HG02798 (cell line): ENCODE results near the gene ATRN.

ENCODE experiments used
- ATAC-seq: cut with Tn5 transposase; IDR thresholded peaks from one replicate; pipeline ENCODE4 v1.9.1; 2021; ENCODE audit warnings: mild to moderate bottlenecking; ENCODE audit not compliant: unreplicated experiment, poor library complexity

ATRN gene

GRCh38 chr20:3689978-3690377 lies 219.2 kb downstream of the ATRN start:
- ATAC-seq = no peak

GRCh38 chr20:3690413-3690812 lies 219.6 kb downstream of the ATRN start:
- ATAC-seq = no peak

GRCh38 chr20:3691306-3691705 lies 220.5 kb downstream of the ATRN start:
- no peak for ATAC-seq

- no peak for ATAC-seq
Observed at GRCh38 chr20:3691897-3692296, 221.1 kb downstream of the ATRN start.

GRCh38 chr20:3692706-3693294 lies 222.0 kb downstream of the ATRN start:
- ATAC-seq = no peak

- ATAC-seq = no peak
Observed at GRCh38 chr20:3693376-3693775, 222.6 kb downstream of the ATRN start.

- ATAC-seq = no peak
Observed at GRCh38 chr20:3694864-3695263, 224.0 kb downstream of the ATRN start.

- no peak for ATAC-seq
Observed at GRCh38 chr20:3696200-3696599, 225.4 kb downstream of the ATRN start.

- ATAC-seq = no peak
Observed at GRCh38 chr20:3696745-3697587, 226.1 kb downstream of the ATRN start.

GRCh38 chr20:3697588-3698305 lies 226.9 kb downstream of the ATRN start:
- no peak for ATAC-seq

GRCh38 chr20:3698591-3699001 lies 227.8 kb downstream of the ATRN start:
- ATAC-seq = no peak

- no peak for ATAC-seq
Observed at GRCh38 chr20:3699037-3699436, 228.2 kb downstream of the ATRN start.
